OCI-LY3 (cell line): Measurements from ENCODE around the gene ZBTB11.

Experiments used
- EZH2phosphoT487 ChIP-seq: fragments of 200-600 bp; shearing (Covaris generic); IDR thresholded peaks from 2 replicates; pipeline ENCODE4 v1.6.1; 2018; ENCODE audit warnings: antibody characterized with exemption, mixed run types, low read depth
- TF ChIP-seq, protein P1 (sequence below): fragments of 200-600, 300-600 bp; sonication (generic); IDR thresholded peaks from 2 replicates; pipeline ENCODE4 v1.5.1; 2014; ENCODE audit warnings: antibody characterized with exemption, low read length, low read depth

GRCh38 chr3:101701696-101702634 lies 25.0 kb upstream of the ZBTB11 start:
- TF ChIP-seq, protein P1, sequence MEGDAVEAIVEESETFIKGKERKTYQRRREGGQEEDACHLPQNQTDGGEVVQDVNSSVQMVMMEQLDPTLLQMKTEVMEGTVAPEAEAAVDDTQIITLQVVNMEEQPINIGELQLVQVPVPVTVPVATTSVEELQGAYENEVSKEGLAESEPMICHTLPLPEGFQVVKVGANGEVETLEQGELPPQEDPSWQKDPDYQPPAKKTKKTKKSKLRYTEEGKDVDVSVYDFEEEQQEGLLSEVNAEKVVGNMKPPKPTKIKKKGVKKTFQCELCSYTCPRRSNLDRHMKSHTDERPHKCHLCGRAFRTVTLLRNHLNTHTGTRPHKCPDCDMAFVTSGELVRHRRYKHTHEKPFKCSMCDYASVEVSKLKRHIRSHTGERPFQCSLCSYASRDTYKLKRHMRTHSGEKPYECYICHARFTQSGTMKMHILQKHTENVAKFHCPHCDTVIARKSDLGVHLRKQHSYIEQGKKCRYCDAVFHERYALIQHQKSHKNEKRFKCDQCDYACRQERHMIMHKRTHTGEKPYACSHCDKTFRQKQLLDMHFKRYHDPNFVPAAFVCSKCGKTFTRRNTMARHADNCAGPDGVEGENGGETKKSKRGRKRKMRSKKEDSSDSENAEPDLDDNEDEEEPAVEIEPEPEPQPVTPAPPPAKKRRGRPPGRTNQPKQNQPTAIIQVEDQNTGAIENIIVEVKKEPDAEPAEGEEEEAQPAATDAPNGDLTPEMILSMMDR = no peak
- no peak for TF ChIP-seq EZH2phosphoT487
